ENCODE measurements around the gene RHOB. TPM values are rescaled to one million over a fixed set of nuclear protein-coding genes. Genes with fewer than 3 reads are reported as not detected.

The RHOB gene
- total and polyA plus RNA-seq, 2 of the 13 experiments (the other 11 are each of a cell fraction or from before 2014, with no cell fraction given), result 192 to 268 TPM

DNA sequence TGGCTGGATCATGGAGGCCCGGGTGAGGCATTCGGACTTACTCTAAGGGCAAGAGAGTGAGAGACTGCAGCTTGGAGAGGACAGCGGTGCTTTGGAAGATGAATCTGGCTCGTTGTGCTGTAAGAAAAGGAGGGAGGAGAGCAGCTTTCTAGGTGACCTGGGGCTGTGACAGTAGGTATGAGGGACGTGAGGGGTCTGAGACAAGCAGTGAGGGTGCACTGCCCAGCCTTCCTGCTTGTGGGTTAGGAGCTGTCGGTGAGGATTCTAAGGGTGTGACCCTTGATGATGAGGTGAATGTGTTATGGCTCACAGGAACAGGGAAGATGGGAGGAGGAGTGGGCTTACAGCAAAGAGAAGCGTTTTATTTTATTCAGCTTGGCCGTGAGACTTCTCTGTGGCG is 27.1 kb upstream of the RHOB start (continued):
- TF ChIP-seq, protein P1, sequence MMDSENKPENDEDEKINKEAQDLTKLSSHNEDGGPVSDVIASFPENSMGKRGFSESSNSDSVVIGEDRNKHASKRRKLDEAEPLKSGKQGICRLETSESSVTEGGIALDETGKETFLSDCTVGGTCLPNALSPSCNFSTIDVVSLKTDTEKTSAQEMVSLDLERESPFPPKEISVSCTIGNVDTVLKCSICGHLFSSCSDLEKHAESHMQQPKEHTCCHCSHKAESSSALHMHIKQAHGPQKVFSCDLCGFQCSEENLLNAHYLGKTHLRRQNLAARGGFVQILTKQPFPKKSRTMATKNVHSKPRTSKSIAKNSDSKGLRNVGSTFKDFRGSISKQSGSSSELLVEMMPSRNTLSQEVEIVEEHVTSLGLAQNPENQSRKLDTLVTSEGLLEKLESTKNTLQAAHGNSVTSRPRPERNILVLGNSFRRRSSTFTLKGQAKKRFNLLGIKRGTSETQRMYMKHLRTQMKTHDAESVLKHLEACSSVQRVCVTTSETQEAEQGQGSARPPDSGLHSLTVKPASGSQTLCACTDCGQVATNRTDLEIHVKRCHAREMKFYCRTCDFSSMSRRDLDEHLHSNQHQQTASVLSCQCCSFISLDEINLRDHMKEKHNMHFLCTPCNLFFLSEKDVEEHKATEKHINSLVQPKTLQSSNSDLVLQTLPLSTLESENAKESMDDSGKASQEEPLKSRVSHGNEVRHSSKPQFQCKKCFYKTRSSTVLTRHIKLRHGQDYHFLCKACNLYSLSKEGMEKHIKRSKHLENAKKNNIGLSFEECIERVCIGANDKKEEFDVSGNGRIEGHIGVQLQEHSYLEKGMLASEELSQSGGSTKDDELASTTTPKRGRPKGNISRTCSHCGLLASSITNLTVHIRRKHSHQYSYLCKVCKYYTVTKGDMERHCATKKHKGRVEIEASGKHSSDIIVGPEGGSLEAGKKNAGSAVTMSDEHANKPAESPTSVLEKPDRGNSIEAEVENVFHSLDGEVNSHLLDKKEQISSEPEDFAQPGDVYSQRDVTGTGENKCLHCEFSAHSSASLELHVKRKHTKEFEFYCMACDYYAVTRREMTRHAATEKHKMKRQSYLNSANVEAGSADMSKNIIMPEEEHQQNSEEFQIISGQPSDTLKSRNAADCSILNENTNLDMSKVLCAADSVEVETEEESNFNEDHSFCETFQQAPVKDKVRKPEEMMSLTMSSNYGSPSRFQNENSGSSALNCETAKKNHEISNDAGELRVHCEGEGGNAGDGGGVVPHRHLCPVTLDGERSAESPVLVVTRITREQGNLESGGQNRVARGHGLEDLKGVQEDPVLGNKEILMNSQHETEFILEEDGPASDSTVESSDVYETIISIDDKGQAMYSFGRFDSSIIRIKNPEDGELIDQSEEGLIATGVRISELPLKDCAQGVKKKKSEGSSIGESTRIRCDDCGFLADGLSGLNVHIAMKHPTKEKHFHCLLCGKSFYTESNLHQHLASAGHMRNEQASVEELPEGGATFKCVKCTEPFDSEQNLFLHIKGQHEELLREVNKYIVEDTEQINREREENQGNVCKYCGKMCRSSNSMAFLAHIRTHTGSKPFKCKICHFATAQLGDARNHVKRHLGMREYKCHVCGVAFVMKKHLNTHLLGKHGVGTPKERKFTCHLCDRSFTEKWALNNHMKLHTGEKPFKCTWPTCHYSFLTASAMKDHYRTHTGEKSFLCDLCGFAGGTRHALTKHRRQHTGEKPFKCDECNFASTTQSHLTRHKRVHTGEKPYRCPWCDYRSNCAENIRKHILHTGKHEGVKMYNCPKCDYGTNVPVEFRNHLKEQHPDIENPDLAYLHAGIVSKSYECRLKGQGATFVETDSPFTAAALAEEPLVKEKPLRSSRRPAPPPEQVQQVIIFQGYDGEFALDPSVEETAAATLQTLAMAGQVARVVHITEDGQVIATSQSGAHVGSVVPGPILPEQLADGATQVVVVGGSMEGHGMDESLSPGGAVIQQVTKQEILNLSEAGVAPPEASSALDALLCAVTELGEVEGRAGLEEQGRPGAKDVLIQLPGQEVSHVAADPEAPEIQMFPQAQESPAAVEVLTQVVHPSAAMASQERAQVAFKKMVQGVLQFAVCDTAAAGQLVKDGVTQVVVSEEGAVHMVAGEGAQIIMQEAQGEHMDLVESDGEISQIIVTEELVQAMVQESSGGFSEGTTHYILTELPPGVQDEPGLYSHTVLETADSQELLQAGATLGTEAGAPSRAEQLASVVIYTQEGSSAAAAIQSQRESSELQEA (CRISPR knock-in tag; IDR thresholded peaks at IDR 0.05; ENCODE audit: not compliant biosample characterization), result no peak
- no peak for TF ChIP-seq ZNF749 (CRISPR knock-in tag; IDR thresholded peaks at IDR 0.05; ENCODE audit: borderline replicate concordance)
- no peak for TF ChIP-seq ZBTB42 (CRISPR knock-in tag; IDR thresholded peaks at IDR 0.05)
- TF ChIP-seq TBX2 (CRISPR knock-in tag; IDR thresholded peaks at IDR 0.05; ENCODE audit: borderline replicate concordance), result peak; percentile 1; the same call in 1 of the 2 replicates
- TF ChIP-seq CREM (IDR thresholded peaks at IDR 0.05), result no peak
- TF ChIP-seq CREM (CRISPR knock-in tag; IDR thresholded peaks at IDR 0.05), result no peak
- no peak for TF ChIP-seq ZNF101 (CRISPR knock-in tag; IDR thresholded peaks at IDR 0.05; ENCODE audit: borderline replicate concordance, low read depth)
- TF ChIP-seq, protein P2, sequence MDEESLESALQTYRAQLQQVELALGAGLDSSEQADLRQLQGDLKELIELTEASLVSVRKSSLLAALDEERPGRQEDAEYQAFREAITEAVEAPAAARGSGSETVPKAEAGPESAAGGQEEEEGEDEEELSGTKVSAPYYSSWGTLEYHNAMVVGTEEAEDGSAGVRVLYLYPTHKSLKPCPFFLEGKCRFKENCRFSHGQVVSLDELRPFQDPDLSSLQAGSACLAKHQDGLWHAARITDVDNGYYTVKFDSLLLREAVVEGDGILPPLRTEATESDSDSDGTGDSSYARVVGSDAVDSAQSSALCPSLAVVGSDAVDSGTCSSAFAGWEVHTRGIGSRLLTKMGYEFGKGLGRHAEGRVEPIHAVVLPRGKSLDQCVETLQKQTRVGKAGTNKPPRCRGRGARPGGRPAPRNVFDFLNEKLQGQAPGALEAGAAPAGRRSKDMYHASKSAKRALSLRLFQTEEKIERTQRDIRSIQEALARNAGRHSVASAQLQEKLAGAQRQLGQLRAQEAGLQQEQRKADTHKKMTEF (CRISPR knock-in tag; IDR thresholded peaks at IDR 0.05), result no peak
- TF ChIP-seq, protein P3, sequence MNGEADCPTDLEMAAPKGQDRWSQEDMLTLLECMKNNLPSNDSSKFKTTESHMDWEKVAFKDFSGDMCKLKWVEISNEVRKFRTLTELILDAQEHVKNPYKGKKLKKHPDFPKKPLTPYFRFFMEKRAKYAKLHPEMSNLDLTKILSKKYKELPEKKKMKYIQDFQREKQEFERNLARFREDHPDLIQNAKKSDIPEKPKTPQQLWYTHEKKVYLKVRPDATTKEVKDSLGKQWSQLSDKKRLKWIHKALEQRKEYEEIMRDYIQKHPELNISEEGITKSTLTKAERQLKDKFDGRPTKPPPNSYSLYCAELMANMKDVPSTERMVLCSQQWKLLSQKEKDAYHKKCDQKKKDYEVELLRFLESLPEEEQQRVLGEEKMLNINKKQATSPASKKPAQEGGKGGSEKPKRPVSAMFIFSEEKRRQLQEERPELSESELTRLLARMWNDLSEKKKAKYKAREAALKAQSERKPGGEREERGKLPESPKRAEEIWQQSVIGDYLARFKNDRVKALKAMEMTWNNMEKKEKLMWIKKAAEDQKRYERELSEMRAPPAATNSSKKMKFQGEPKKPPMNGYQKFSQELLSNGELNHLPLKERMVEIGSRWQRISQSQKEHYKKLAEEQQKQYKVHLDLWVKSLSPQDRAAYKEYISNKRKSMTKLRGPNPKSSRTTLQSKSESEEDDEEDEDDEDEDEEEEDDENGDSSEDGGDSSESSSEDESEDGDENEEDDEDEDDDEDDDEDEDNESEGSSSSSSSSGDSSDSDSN (CRISPR knock-in tag; IDR thresholded peaks at IDR 0.05), result 0 out of 2 replicates have a peak, but pooled peaks have one; percentile 42
- TF ChIP-seq, protein P4, sequence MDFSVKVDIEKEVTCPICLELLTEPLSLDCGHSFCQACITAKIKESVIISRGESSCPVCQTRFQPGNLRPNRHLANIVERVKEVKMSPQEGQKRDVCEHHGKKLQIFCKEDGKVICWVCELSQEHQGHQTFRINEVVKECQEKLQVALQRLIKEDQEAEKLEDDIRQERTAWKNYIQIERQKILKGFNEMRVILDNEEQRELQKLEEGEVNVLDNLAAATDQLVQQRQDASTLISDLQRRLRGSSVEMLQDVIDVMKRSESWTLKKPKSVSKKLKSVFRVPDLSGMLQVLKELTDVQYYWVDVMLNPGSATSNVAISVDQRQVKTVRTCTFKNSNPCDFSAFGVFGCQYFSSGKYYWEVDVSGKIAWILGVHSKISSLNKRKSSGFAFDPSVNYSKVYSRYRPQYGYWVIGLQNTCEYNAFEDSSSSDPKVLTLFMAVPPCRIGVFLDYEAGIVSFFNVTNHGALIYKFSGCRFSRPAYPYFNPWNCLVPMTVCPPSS (IDR thresholded peaks at IDR 0.05), result no peak
- no peak for TF ChIP-seq U2AF1 (optimal IDR thresholded peaks at IDR 0.05; ENCODE audit: low read depth, low read length)
- no peak for TF ChIP-seq RXRA (CRISPR knock-in tag; IDR thresholded peaks at IDR 0.05)
- TF ChIP-seq ZNF772 (CRISPR knock-in tag; IDR thresholded peaks at IDR 0.05), result no peak
- TF ChIP-seq TARDBP (CRISPR knock-in tag; IDR thresholded peaks at IDR 0.05), result no peak
- TF ChIP-seq ZNF468 (CRISPR knock-in tag; IDR thresholded peaks at IDR 0.05), result 0 out of 2 replicates have a peak, but pooled peaks have one; percentile 31
- TF ChIP-seq KDM2A (CRISPR knock-in tag; IDR thresholded peaks at IDR 0.05; ENCODE audit: borderline replicate concordance, low read depth), result 0 out of 2 replicates have a peak, but pooled peaks have one; percentile 17
